GM12878 (cell line): ENCODE results near the gene PRKCE.

ENCODE experiments used
- ASH2L ChIP-seq: fragments of 300-600, 200-600 bp; sonication (generic); IDR thresholded peaks from 2 replicates; pipeline ENCODE4 v1.6.1; 2017; ENCODE audit warnings: low read depth, mild to moderate bottlenecking, borderline replicate concordance
- ATF3 ChIP-seq: IDR thresholded peaks from 2 replicates; pipeline ENCODE4 v1.6.1; 2011; ENCODE audit warnings: low read depth, mild to moderate bottlenecking, low read length, moderate library complexity, borderline replicate concordance; ENCODE audit errors: extremely low read depth
- ESRRA ChIP-seq: IDR thresholded peaks from 2 replicates; pipeline ENCODE4 v1.6.1; 2012; ENCODE audit warnings: mild to moderate bottlenecking, low read length, improper control_type of control experiment
- GABPA ChIP-seq: IDR thresholded peaks from 2 replicates; pipeline ENCODE4 v1.6.1; 2014; ENCODE audit warnings: antibody characterized with exemption, low read depth, mild to moderate bottlenecking, inconsistent platforms
- HDAC2 ChIP-seq: fragments of 200-600 bp; sonication (generic); IDR thresholded peaks from 2 replicates; pipeline ENCODE4 v1.6.1; 2017
- HDGF ChIP-seq: fragments of 450-650 bp; IDR thresholded peaks from 2 replicates; pipeline ENCODE4 v1.6.1; 2016; ENCODE audit warnings: antibody characterized with exemption
- PAX5 ChIP-seq: IDR thresholded peaks from 2 replicates; pipeline ENCODE4 v1.6.1; 2011; ENCODE audit warnings: low read depth, low read length, borderline replicate concordance
- SMC3 ChIP-seq: IDR thresholded peaks from 2 replicates; pipeline ENCODE4 v1.6.1; 2011; ENCODE audit warnings: low read length, improper control_type of control experiment, borderline replicate concordance
- SUZ12 ChIP-seq: fragments of 200-600 bp; sonication (generic); IDR thresholded peaks from one replicate; pipeline ENCODE4 v1.6.1; 2018; ENCODE audit warnings: antibody characterized with exemption, mild to moderate bottlenecking; ENCODE audit not compliant: unreplicated experiment
- USF1 ChIP-seq: IDR thresholded peaks from 2 replicates; pipeline ENCODE4 v1.6.1; 2011; ENCODE audit warnings: borderline replicate concordance, low read depth, mild to moderate bottlenecking, moderate library complexity, mixed read lengths, low read length; ENCODE audit not compliant: insufficient read depth; ENCODE audit errors: extremely low read length
- YY1 ChIP-seq: IDR thresholded peaks from 2 replicates; pipeline ENCODE4 v1.6.1; 2011; ENCODE audit warnings: low read depth, mild to moderate bottlenecking, low read length
- TF ChIP-seq, protein P1 (sequence below), 3 experiments: IDR thresholded peaks in 2 of 3; conservative IDR thresholded peaks in 1 of 3; 2 replicates each; pipeline ENCODE4 v1.5.1; 2011; ENCODE audit warnings: low read depth in 3 of 3, low read length in 3 of 3, mild to moderate bottlenecking in 3 of 3, control low read depth in 2 of 3, moderate library complexity in 2 of 3, inconsistent platforms in 1 of 3, mixed read lengths in 1 of 3; ENCODE audit not compliant: control insufficient read depth in 2 of 3, insufficient read depth in 1 of 3; ENCODE audit errors: extremely low read depth in 1 of 3
- TF ChIP-seq, protein P2 (sequence below): IDR thresholded peaks from 2 replicates; pipeline ENCODE4 v1.6.1; 2012; ENCODE audit warnings: low read depth, low read length, improper control_type of control experiment

- TF ChIP-seq USF1 (no peak), HDGF (no peak), ATF3 (no peak), SUZ12 (no peak), ASH2L (no peak), ESRRA (no peak), PAX5 (no peak), SMC3 (peak; percentile 58; the same call in 1 of the 2 replicates), GABPA (no peak), YY1 (no peak), HDAC2 (no peak)
- TF ChIP-seq, protein P1, sequence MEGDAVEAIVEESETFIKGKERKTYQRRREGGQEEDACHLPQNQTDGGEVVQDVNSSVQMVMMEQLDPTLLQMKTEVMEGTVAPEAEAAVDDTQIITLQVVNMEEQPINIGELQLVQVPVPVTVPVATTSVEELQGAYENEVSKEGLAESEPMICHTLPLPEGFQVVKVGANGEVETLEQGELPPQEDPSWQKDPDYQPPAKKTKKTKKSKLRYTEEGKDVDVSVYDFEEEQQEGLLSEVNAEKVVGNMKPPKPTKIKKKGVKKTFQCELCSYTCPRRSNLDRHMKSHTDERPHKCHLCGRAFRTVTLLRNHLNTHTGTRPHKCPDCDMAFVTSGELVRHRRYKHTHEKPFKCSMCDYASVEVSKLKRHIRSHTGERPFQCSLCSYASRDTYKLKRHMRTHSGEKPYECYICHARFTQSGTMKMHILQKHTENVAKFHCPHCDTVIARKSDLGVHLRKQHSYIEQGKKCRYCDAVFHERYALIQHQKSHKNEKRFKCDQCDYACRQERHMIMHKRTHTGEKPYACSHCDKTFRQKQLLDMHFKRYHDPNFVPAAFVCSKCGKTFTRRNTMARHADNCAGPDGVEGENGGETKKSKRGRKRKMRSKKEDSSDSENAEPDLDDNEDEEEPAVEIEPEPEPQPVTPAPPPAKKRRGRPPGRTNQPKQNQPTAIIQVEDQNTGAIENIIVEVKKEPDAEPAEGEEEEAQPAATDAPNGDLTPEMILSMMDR (IDR thresholded peaks at IDR 0.05 in 2 of 3, conservative IDR thresholded peaks at IDR 0.05 in 1 of 3; ENCODE audit: control insufficient read depth in 2 of 3, extremely low read depth in 1 of 3, insufficient read depth in 1 of 3, low read depth in 3 of 3, low read length in 3 of 3) = peak; percentile 40 to 67 (median 55); a peak in 5 of 6 replicates
- TF ChIP-seq, protein P2, sequence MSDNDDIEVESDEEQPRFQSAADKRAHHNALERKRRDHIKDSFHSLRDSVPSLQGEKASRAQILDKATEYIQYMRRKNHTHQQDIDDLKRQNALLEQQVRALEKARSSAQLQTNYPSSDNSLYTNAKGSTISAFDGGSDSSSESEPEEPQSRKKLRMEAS = no peak
Measured at GRCh38 chr2:46010925-46011490, 359.5 kb downstream of the PRKCE start.
